ENCODE results near the gene NARS2.

The NARS2 gene

GRCh38 chr11:78403781-78404180 lies 170.9 kb downstream of the NARS2 start:
- no peak overlapping the region for H3K4me3 ChIP-seq (ENCODE audit: low read depth, low read length)
- TF ChIP-seq, protein P1, sequence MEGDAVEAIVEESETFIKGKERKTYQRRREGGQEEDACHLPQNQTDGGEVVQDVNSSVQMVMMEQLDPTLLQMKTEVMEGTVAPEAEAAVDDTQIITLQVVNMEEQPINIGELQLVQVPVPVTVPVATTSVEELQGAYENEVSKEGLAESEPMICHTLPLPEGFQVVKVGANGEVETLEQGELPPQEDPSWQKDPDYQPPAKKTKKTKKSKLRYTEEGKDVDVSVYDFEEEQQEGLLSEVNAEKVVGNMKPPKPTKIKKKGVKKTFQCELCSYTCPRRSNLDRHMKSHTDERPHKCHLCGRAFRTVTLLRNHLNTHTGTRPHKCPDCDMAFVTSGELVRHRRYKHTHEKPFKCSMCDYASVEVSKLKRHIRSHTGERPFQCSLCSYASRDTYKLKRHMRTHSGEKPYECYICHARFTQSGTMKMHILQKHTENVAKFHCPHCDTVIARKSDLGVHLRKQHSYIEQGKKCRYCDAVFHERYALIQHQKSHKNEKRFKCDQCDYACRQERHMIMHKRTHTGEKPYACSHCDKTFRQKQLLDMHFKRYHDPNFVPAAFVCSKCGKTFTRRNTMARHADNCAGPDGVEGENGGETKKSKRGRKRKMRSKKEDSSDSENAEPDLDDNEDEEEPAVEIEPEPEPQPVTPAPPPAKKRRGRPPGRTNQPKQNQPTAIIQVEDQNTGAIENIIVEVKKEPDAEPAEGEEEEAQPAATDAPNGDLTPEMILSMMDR (IDR thresholded peaks at IDR 0.05; ENCODE audit: borderline replicate concordance, insufficient read depth, low read depth, low read length) = no peak

- TF ChIP-seq, protein P1 (IDR thresholded peaks at IDR 0.05; ENCODE audit: borderline replicate concordance, insufficient read depth, low read depth, low read length) = no peak
- H3K4me3 ChIP-seq (ENCODE audit: low read depth, low read length) = no peak overlapping the region
Measured at GRCh38 chr11:78402847-78403246, 171.8 kb downstream of the NARS2 start.

DNA sequence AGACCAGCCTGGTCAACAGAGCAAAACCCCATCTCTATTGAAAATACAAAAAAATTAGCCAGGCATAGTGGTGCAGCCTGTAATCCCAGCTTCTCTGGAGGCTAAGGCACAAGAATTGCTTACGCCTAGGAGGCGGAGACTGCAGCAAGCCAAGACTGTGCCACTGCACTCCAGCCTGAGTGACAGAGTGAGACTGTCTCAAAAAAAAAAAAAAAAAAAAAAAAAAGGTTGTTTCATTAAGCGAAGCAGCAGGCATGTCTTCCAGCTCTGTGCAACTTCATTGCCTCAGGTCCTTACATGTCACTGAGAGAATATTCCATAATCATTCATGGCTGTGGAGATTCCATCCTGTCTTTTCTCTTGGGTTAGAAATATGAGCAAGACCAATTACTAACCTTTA lies 174.0 kb downstream of the NARS2 start:
- H3K4me3 ChIP-seq (ENCODE audit: low read depth, low read length) = no peak overlapping the region
- TF ChIP-seq, protein P1 (IDR thresholded peaks at IDR 0.05; ENCODE audit: borderline replicate concordance, insufficient read depth, low read depth, low read length) = no peak

DNA sequence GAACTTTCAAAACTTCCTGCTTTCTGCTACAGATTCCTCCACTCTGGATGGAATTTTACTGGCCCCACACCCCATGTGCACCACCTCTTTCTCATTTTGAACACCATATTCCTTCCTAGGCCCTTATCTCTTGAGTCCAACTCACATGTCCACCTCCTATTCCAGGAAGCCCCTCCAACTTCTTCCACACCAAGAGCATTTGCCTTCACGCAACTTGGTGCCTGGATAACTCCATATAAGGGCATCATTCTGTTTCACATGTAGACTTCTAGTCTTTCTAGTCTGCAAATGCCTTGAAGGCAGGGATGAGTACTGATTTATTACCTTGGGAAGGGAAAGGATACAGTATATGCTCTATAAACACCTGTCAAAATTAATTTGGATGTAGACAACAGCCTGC lies 174.5 kb downstream of the NARS2 start:
- no peak overlapping the region for H3K4me3 ChIP-seq (ENCODE audit: low read depth, low read length)
- TF ChIP-seq, protein P1 (IDR thresholded peaks at IDR 0.05; ENCODE audit: borderline replicate concordance, insufficient read depth, low read depth, low read length) = no peak

GRCh38 chr11:78399136-78399535 lies 175.5 kb downstream of the NARS2 start:
- TF ChIP-seq, protein P1 (IDR thresholded peaks at IDR 0.05; ENCODE audit: borderline replicate concordance, insufficient read depth, low read depth, low read length) = no peak
- H3K4me3 ChIP-seq (ENCODE audit: low read depth, low read length) = no peak overlapping the region

DNA sequence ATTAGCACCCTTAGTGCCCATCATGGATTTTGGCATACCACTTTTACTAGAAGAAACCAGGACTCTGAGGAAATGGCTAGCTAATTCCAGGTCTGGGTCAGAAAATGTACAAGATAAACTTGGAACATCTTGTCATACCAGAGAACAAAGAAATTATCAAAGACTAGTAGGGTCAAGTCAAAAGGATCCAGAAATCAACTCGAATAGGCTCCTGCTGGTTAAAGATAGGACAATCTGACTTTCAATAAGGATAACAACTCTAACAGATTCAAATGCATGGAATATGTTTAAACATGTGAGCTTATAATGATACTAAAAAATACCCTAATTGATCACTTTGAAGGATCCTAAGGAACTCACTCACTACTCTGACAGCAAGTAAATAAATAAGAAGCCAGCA lies 175.9 kb downstream of the NARS2 start:
- no peak overlapping the region for H3K4me3 ChIP-seq (ENCODE audit: low read depth, low read length)
- TF ChIP-seq, protein P1 (IDR thresholded peaks at IDR 0.05; ENCODE audit: borderline replicate concordance, insufficient read depth, low read depth, low read length) = no peak

- TF ChIP-seq, protein P1 (IDR thresholded peaks at IDR 0.05; ENCODE audit: borderline replicate concordance, insufficient read depth, low read depth, low read length) = no peak
- no peak overlapping the region for H3K4me3 ChIP-seq (ENCODE audit: low read depth, low read length)
Measured at GRCh38 chr11:78397398-78397797, 177.3 kb downstream of the NARS2 start.
